SK-N-SH (cell line): ENCODE data around the gene RADIL. TPM values are rescaled to one million over a fixed set of nuclear protein-coding genes. Genes with fewer than 3 reads are reported as not detected.

Experiments used
- CTCF ChIA-PET: fragments of 300-600, 350-600 bp; formaldehyde crosslinking; extraction: SDS; loops from one replicate; lab custom pipeline; 2021; lab: Yijun Ruan, JAX
- POLR2A ChIA-PET: fragments of 350-600 bp; sonication (Branson Sonifier 250); formaldehyde crosslinking; extraction: SDS; loops from one replicate; lab custom pipeline; 2020; ENCODE audit warnings: antibody characterized with exemption, inconsistent platforms; lab: Yijun Ruan, JAX
- DNase-seq: peaks from one replicate; pipeline ENCODE4 v3.0.0; 2012
- H2AFZ ChIP-seq: fragments of 200-600 bp; sonication (generic); 2 replicates; pipeline ENCODE4 v1.8.1; 2016; ENCODE audit warnings: antibody characterized with exemption, mild to moderate bottlenecking, low read depth
- H3F3A ChIP-seq: fragments of 200-600 bp; sonication (generic); replicated peaks from 2 replicates; pipeline ENCODE3; 2016; ENCODE audit warnings: antibody characterized with exemption, mild to moderate bottlenecking; ENCODE audit not compliant: insufficient read depth
- H3K27ac ChIP-seq, 2 experiments: fragments of 200-500 bp in 1 of 2; fragments of 200-600 bp in 1 of 2; sonication (Bioruptor generic) in 1 of 2; sonication (generic), shearing (Covaris generic) in 1 of 2; 2 replicates each; pipeline versions ENCODE4 v1.5.1 to v1.6.1; 2014 to 2016; ENCODE audit warnings: low read depth in 2 of 2, inconsistent platforms in 1 of 2, low read length in 1 of 2, mild to moderate bottlenecking in 1 of 2, mixed read lengths in 1 of 2
- H3K27me3 ChIP-seq: fragments of 200-600 bp; sonication (generic), shearing (Covaris generic); 2 replicates; pipeline ENCODE4 v1.6.1; 2016; ENCODE audit warnings: mixed run types; ENCODE audit not compliant: insufficient read depth
- H3K36me3 ChIP-seq, 2 experiments: fragments of 200-500 bp in 1 of 2; fragments of 200-600 bp in 1 of 2; sonication (Bioruptor generic) in 1 of 2; sonication (generic) in 1 of 2; replicated peaks in 1 of 2; 2 replicates each; pipeline versions ENCODE3 to v1.5.1; 2014 to 2016; ENCODE audit warnings: low read length in 1 of 2, mild to moderate bottlenecking in 1 of 2; ENCODE audit not compliant: insufficient read depth in 2 of 2, control insufficient read depth in 1 of 2
- H3K4me1 ChIP-seq, 2 experiments: fragments of 200-500 bp in 1 of 2; fragments of 200-600 bp in 1 of 2; sonication (Bioruptor generic) in 1 of 2; sonication (generic), shearing (Covaris generic) in 1 of 2; 2 replicates each; pipeline versions ENCODE4 v1.5.1 to v1.6.1; 2014 to 2016; ENCODE audit warnings: low read depth in 1 of 2, low read length in 1 of 2, mixed run types in 1 of 2; ENCODE audit not compliant: insufficient read depth in 2 of 2, control insufficient read depth in 1 of 2
- H3K4me2 ChIP-seq: fragments of 200-600 bp; sonication (generic), shearing (Covaris generic); 2 replicates; pipeline ENCODE4 v1.6.1; 2017; ENCODE audit warnings: mixed run types
- H3K4me3 ChIP-seq, 2 experiments: fragments of 200-500 bp in 1 of 2; fragments of 200-600 bp in 1 of 2; sonication (Bioruptor generic) in 1 of 2; sonication (generic), shearing (Covaris generic) in 1 of 2; 2 replicates each; pipeline versions ENCODE4 v1.5.1 to v1.8.1; 2014 to 2016; ENCODE audit warnings: low read depth in 2 of 2, inconsistent platforms in 1 of 2, low read length in 1 of 2, mild to moderate bottlenecking in 1 of 2, mixed read lengths in 1 of 2, moderate library complexity in 1 of 2
- H3K79me2 ChIP-seq: fragments of 200-600 bp; sonication (generic); 2 replicates; pipeline ENCODE4 v1.8.1; 2017; ENCODE audit warnings: mild to moderate bottlenecking; ENCODE audit not compliant: insufficient read depth
- H3K9ac ChIP-seq: fragments of 200-600 bp; sonication (generic); 2 replicates; pipeline ENCODE4 v1.6.1; 2017; ENCODE audit warnings: mixed run types
- H3K9me2 ChIP-seq: fragments of 200-600 bp; sonication (generic); 2 replicates; pipeline ENCODE4 v1.6.1; 2017; ENCODE audit warnings: mixed run types
- H3K9me3 ChIP-seq: fragments of 200-600 bp; sonication (generic); 2 replicates; pipeline ENCODE4 v1.6.1; 2017; ENCODE audit warnings: mixed run types, mild to moderate bottlenecking, moderate library complexity
- H4K20me1 ChIP-seq: fragments of 200-600 bp; sonication (generic); 2 replicates; pipeline ENCODE4 v1.6.1; 2017; ENCODE audit warnings: mild to moderate bottlenecking, mixed run types; ENCODE audit not compliant: insufficient read depth
- ELF1 ChIP-seq: IDR thresholded peaks from 2 replicates; pipeline ENCODE4 v1.4.0; 2012
- EP300 ChIP-seq, 2 experiments: IDR thresholded peaks; 2 replicates each; pipeline versions ENCODE4 v1.4.0 to v1.6.1; 2012; ENCODE audit warnings: borderline replicate concordance in 1 of 2, low read depth in 1 of 2, low read length in 1 of 2
- FOSL2 ChIP-seq: IDR thresholded peaks from 2 replicates; pipeline ENCODE4 v1.4.0; 2012; ENCODE audit warnings: low read depth, mild to moderate bottlenecking, moderate library complexity, borderline replicate concordance
- GABPA ChIP-seq: IDR thresholded peaks from 2 replicates; pipeline ENCODE4 v1.4.0; 2012; ENCODE audit warnings: low read depth, mild to moderate bottlenecking
- IRF3 ChIP-seq: fragments of 150-350 bp; IDR thresholded peaks from 2 replicates; pipeline ENCODE4 v1.6.1; 2016; ENCODE audit warnings: mild to moderate bottlenecking, low read depth, low read length
- JUND ChIP-seq: IDR thresholded peaks from 2 replicates; pipeline ENCODE4 v1.4.0; 2012
- REST ChIP-seq: IDR thresholded peaks from 2 replicates; pipeline ENCODE4 v1.6.1; 2012; ENCODE audit warnings: mild to moderate bottlenecking, low read depth, low read length, moderate library complexity
- SIN3A ChIP-seq: IDR thresholded peaks from 2 replicates; pipeline ENCODE4 v1.6.1; 2012; ENCODE audit warnings: low read depth, mild to moderate bottlenecking, low read length, moderate library complexity, borderline replicate concordance
- TEAD4 ChIP-seq: IDR thresholded peaks from 2 replicates; pipeline ENCODE4 v1.4.0; 2012; ENCODE audit warnings: mild to moderate bottlenecking, borderline replicate concordance; ENCODE audit not compliant: insufficient read depth
- ZBTB33 ChIP-seq: IDR thresholded peaks from 2 replicates; pipeline ENCODE4 v1.4.0; 2012; ENCODE audit warnings: low read depth, borderline replicate concordance
- WGBS: methylation state at CpG from one replicate; pipeline ENCODE4 v1.1.6; 2017; ENCODE audit warnings: low lambda C conversion rate; 5-methylcytosine and 5-hydroxymethylcytosine counted together
- polyA plus RNA-seq, 3 experiments: library from polyadenylated mRNA; depleted of rRNA; stranded (reverse); fragments of >200 nt; gene quantifications; 2 replicates each; pipeline ENCODE4 v1.2.3, GENCODE V29; 2012

The RADIL gene
- polyA plus RNA-seq, 1 of the 3 experiments (the other 2 are of a cell fraction), result 4.3 TPM

GRCh38 chr7:4805984-4806300, 77.6 kb downstream of the RADIL start (continued):
- no peak for TF ChIP-seq ZBTB33
- no peak for TF ChIP-seq EP300 (IDR thresholded peaks at IDR 0.05; ENCODE audit: borderline replicate concordance in 1 of 2, low read depth in 1 of 2, low read length in 1 of 2)

- Histone ChIP-seq H3K27me3 (no peaks in the 10 kb centered on the region), H3F3A (peaks cover 3% of the 10 kb centered on the region), H3K9me3 (no peaks in the 10 kb centered on the region), H3K4me3 (no peak overlapping the region), H3K79me2 (no peaks in the 10 kb centered on the region), H4K20me1 (no peaks in the 10 kb centered on the region), H3K9ac (no peak overlapping the region), H3K36me3 (no peaks in the 10 kb centered on the region), H3K4me2 (no peak overlapping the region), H2AFZ (no peak overlapping the region), H3K9me2 (no peaks in the 10 kb centered on the region), H3K27ac (no peak overlapping the region), H3K4me1 (no peaks in the 10 kb centered on the region)
- POLR2A ChIA-PET, result interaction anchor here (1.0 kb wide), 1 partner anchor 30 kb away, joined by 3 read pairs; the partner anchor contains the start of gene AP5Z1
- CTCF ChIA-PET, result interaction anchor here (1.2 to 3.4 kb wide), 5 partner anchors 7 to 281 kb away, joined by 3 to 11 read pairs (median 4); partner anchors contain the start of gene RADIL
- 87% methylated on average over 24 of the region's 29 CpGs for WGBS
- DNase-seq, result no peak
- TF ChIP-seq GABPA, result no peak
- no peak for TF ChIP-seq REST
- no peak for TF ChIP-seq SIN3A
- TF ChIP-seq FOSL2, result no peak
- TF ChIP-seq TEAD4, result no peak
- TF ChIP-seq ELF1, result no peak
- TF ChIP-seq IRF3, result no peak
- TF ChIP-seq JUND, result no peak
These were observed 78.2 kb downstream of the RADIL start for GRCh38 chr7:4805110-4805983.
